ENCODE results near the gene PHOSPHO1.

PHOSPHO1 gene

DNA sequence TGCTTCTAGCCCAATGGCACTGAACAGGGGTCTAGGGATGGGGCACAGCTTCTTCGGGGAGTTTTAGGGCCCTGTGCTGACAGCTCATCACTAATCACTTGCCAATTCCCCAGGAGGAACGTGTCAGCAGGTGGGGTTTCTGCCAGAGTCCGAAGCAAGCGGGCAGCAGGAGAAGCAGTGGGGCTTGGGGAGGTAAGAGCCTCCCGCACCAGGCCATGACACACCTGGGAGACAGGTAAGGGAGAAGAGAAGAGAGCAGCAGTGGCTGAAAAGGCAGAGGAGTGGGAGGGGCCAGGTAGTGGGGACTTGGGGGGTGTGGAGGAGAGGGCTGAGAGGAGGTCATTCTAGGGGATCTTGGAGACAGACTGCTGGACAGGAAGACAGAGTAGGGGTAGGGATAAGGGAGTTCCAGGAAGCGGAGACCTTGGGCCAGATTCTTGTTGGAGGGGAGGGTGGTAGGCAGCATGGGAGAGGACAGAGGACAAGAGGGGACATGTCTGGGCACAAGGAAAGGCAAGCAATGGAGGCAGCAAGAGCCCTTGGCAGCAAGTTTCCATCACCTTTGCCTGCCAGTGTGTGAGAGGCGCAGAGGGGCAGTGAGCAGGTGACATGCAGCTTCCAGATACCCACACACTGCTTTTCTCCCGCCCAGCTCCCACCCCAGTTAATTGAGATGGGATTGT lies 4.9 kb downstream of the PHOSPHO1 start:
- no peaks in the 10 kb centered on the region for H3K27me3 ChIP-seq (ENCODE audit: low read length)
- no peaks in the 10 kb centered on the region for H3K9me3 ChIP-seq (ENCODE audit: insufficient read depth, low read length)
- H4K20me1 ChIP-seq (ENCODE audit: low read depth, low read length) = no peaks in the 10 kb centered on the region
- no peak overlapping the region for H2AFZ ChIP-seq (ENCODE audit: low read depth, low read length, severe bottlenecking)
- no peaks in the 10 kb centered on the region for H3K9me2 ChIP-seq (replicated peaks; ENCODE audit: insufficient read depth, low read length)
- H3K79me2 ChIP-seq (ENCODE audit: insufficient read depth, low read length) = no peaks in the 10 kb centered on the region
- H3K9ac ChIP-seq (ENCODE audit: low read length) = no peak overlapping the region
- H3K4me2 ChIP-seq (ENCODE audit: low read depth, low read length, poor library complexity, severe bottlenecking) = no peak overlapping the region
- no peaks in the 10 kb centered on the region for H3F3A ChIP-seq (ENCODE audit: insufficient read depth)
- TF ChIP-seq EZH2phosphoT487 (conservative IDR thresholded peaks at IDR 0.05; ENCODE audit: low read length) = no peak
- TF ChIP-seq, protein P1, sequence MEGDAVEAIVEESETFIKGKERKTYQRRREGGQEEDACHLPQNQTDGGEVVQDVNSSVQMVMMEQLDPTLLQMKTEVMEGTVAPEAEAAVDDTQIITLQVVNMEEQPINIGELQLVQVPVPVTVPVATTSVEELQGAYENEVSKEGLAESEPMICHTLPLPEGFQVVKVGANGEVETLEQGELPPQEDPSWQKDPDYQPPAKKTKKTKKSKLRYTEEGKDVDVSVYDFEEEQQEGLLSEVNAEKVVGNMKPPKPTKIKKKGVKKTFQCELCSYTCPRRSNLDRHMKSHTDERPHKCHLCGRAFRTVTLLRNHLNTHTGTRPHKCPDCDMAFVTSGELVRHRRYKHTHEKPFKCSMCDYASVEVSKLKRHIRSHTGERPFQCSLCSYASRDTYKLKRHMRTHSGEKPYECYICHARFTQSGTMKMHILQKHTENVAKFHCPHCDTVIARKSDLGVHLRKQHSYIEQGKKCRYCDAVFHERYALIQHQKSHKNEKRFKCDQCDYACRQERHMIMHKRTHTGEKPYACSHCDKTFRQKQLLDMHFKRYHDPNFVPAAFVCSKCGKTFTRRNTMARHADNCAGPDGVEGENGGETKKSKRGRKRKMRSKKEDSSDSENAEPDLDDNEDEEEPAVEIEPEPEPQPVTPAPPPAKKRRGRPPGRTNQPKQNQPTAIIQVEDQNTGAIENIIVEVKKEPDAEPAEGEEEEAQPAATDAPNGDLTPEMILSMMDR (IDR thresholded peaks at IDR 0.05; ENCODE audit: insufficient read depth, low read length, poor library complexity, severe bottlenecking) = no peak
- H3K4me3 ChIP-seq (ENCODE audit: insufficient read depth, low read length, poor library complexity, severe bottlenecking) = no peak overlapping the region
- no peak overlapping the region for H3K27ac ChIP-seq (ENCODE audit: low read depth, low read length)
- H3K36me3 ChIP-seq (ENCODE audit: low read length) = no peaks in the 10 kb centered on the region

DNA sequence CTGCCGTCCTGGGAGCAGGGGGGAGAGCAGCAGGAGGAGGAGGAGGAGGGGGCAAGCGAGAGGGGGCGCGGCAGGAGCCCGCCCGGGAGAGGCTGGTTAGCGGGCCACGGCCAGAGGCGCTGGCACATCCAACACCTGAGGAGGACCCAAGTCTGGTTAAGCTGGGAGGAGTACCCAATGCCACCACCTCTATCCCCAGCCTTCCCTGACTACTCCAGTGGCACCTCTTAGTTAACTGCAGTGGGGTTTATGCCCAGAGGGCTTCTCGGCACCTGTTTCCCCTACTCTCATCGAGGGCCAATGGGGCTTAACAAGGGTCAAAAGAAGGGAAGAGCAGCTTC lies 5.6 kb downstream of the PHOSPHO1 start:
- Histone ChIP-seq H3F3A (ENCODE audit: insufficient read depth) (no peaks in the 10 kb centered on the region), H2AFZ (ENCODE audit: low read depth, low read length, severe bottlenecking) (no peak overlapping the region), H3K4me2 (ENCODE audit: low read depth, low read length, poor library complexity, severe bottlenecking) (no peak overlapping the region), H3K36me3 (ENCODE audit: low read length) (no peaks in the 10 kb centered on the region), H3K27ac (ENCODE audit: low read depth, low read length) (no peak overlapping the region), H3K27me3 (ENCODE audit: low read length) (no peaks in the 10 kb centered on the region), H3K9ac (ENCODE audit: low read length) (no peak overlapping the region), H4K20me1 (ENCODE audit: low read depth, low read length) (no peaks in the 10 kb centered on the region), H3K9me2 (replicated peaks; ENCODE audit: insufficient read depth, low read length) (no peaks in the 10 kb centered on the region), H3K79me2 (ENCODE audit: insufficient read depth, low read length) (no peaks in the 10 kb centered on the region), H3K4me3 (ENCODE audit: insufficient read depth, low read length, poor library complexity, severe bottlenecking) (no peak overlapping the region), H3K9me3 (ENCODE audit: insufficient read depth, low read length) (no peaks in the 10 kb centered on the region)
- no peak for TF ChIP-seq EZH2phosphoT487 (conservative IDR thresholded peaks at IDR 0.05; ENCODE audit: low read length)
- TF ChIP-seq, protein P1 (IDR thresholded peaks at IDR 0.05; ENCODE audit: insufficient read depth, low read length, poor library complexity, severe bottlenecking) = no peak

DNA sequence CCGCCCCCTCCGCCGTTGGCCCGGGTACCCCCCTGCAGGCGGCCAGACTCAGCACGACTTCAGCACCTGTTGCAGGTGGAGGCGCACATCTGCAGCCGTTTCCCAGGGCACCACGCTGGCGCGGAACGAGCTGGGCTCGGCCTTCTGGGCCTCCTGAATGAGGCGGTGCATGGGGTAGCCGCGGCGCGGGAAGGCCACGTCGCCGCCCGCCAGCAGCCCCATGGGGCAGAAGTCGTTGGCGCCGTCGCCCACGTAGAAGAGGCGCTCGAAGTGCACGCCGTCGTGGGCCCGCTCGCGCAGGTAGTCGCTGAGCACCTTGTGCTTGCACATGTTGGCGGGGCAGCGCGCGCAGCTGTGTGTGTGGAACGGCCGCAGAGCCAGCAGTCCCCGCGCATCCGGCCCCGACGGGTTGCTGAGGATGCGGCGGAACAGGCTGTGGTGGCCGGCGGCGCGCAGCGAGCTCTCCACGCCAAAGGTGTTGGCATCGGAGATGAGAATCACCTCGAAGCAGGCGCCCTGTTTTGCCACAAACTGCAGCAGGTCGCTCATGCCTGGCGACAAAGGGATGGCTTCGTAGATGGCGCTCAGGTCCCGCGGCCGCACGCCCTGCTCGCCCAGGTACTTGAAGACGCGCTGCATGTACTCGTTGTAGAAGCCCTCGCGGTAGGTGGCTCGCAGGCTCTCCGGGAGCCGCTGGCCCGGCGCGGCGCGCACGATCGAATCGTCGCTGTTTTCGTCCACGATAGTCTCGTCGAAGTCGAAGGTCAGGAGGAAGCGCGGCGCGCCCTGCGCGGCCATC lies 6.2 kb downstream of the PHOSPHO1 start:
- no peaks in the 10 kb centered on the region for H3K27me3 ChIP-seq (ENCODE audit: low read length)

More for the DNA sequence above, 6.2 kb downstream of the PHOSPHO1 start:
- Histone ChIP-seq H4K20me1 (ENCODE audit: low read depth, low read length) (no peaks in the 10 kb centered on the region), H3K4me2 (ENCODE audit: low read depth, low read length, poor library complexity, severe bottlenecking) (peak overlapping the region; percentile 48), H3K9me3 (ENCODE audit: insufficient read depth, low read length) (no peaks in the 10 kb centered on the region), H3K79me2 (ENCODE audit: insufficient read depth, low read length) (no peaks in the 10 kb centered on the region), H3K9ac (ENCODE audit: low read length) (peak overlapping the region; percentile 9; the same call in 1 of the 2 replicates), H3K36me3 (ENCODE audit: low read length) (no peaks in the 10 kb centered on the region), H3F3A (ENCODE audit: insufficient read depth) (no peaks in the 10 kb centered on the region), H2AFZ (ENCODE audit: low read depth, low read length, severe bottlenecking) (no peak overlapping the region), H3K9me2 (replicated peaks; ENCODE audit: insufficient read depth, low read length) (no peaks in the 10 kb centered on the region), H3K4me3 (ENCODE audit: insufficient read depth, low read length, poor library complexity, severe bottlenecking) (no peak overlapping the region), H3K27ac (ENCODE audit: low read depth, low read length) (no peak overlapping the region)
- TF ChIP-seq, protein P1 (IDR thresholded peaks at IDR 0.05; ENCODE audit: insufficient read depth, low read length, poor library complexity, severe bottlenecking) = no peak

Data from SU-DHL-6 (cell line).